ENCODE results near the gene ITPK1.

DNA sequence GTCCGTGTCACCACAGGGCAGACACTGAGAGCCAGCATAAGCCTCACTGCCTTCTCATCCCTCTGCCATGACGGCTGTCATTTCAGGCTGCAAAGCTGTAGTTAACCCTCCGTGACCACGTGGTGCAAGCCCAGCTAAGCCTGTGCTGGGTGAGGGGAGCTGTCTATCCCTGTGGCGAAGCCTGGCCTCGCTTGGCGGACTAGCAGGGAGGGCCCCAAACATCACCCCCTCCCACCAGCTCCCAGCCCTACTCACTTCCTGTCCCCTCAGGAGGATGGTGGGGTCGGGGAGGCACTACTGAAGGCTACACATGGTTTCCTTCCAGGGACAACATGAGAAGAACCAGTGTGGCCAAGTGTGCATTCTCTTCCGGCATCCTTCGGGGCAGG lies 104.6 kb downstream of the ITPK1 start:
- TF ChIP-seq CTCF (IDR thresholded peaks at IDR 0.05) (no peak), REST (IDR thresholded peaks at IDR 0.05; ENCODE audit: low read depth, low read length) (no peak), POLR2AphosphoS5 (IDR thresholded peaks at IDR 0.05; ENCODE audit: low read depth, low read length) (no peak), FOSL2 (IDR thresholded peaks at IDR 0.05; ENCODE audit: borderline replicate concordance, low read depth) (no peak), EZH2phosphoT487 (IDR thresholded peaks at IDR 0.05; ENCODE audit: borderline replicate concordance, low read depth) (no peak), RCOR1 (IDR thresholded peaks at IDR 0.05; ENCODE audit: low read length) (no peak), SIN3A (IDR thresholded peaks at IDR 0.05; ENCODE audit: borderline replicate concordance, low read depth, low read length) (no peak)
- TF ChIP-seq, protein P1, sequence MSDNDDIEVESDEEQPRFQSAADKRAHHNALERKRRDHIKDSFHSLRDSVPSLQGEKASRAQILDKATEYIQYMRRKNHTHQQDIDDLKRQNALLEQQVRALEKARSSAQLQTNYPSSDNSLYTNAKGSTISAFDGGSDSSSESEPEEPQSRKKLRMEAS (IDR thresholded peaks at IDR 0.05; ENCODE audit: low read depth), result no peak

All from SK-N-SH (cell line).